DMS153 treated with DMSO at 0.1 percent for 48 hours (cell line): ENCODE results near the gene SLC47A1.
"Not testable (repeated sequence)": the region's sequence is repeated elsewhere in the genome, so short reads cannot be mapped to it uniquely, and the experiment has no call there.

Experiments used
- DNase-seq: peaks from one replicate; lab custom pipeline; 2025; ENCODE audit not compliant: unreplicated experiment; lab: John Stamatoyannopoulos, UW

SLC47A1 gene

DNA sequence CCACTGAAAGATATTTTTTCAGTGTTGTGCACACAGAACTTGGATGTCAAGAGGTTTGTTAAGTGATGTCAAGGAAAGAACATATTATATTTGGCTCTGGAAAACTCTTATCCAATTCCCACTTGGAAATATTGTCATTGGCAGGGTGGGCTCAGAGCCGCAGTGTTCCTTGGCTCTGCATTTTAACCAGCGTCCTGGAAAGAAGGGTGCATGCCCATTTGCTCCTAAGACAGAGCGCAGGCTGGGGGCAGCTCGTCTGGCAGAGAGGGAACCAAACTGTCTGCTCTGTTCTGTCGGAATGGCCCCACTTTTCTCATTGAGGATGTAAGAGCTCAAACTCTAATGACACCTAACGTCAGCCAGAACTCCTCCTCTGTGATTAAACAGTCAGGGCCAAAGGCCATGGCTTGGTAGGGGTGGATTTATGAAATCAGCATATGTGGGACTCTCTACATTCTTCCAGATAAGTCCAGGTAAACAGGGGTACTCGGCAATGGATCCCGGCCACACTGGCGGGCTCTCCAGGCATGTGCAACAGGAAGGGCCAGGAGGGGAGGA lies 18.0 kb downstream of the SLC47A1 start:
- no peak for DNase-seq

DNA sequence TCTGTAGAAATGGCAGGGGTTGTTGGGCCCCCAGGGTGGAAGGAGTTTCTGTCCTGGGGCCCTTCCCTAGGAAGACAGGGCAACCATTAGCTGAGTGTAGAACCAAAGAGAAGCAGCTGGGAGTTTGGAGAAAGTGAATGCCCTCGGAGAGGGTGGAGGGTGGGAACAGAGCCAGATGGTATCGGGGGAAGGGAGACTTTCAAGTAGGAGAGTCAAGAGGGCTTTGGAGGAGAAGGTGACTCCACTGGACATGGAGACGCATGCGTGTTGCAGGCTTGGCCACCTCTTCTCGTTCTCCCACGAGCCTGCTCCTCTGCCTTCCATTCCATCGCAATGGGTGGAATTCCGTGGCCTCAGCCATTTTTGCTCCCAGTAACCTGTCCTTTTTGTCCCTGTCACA lies 19.4 kb downstream of the SLC47A1 start:
- DNase-seq, result no peak

- DNase-seq, result no peak
These were observed 20.7 kb downstream of the SLC47A1 start for GRCh38 chr17:19554393-19554792.

GRCh38 chr17:19555746-19556145 lies 22.1 kb downstream of the SLC47A1 start:
- DNase-seq, result no peak

DNA sequence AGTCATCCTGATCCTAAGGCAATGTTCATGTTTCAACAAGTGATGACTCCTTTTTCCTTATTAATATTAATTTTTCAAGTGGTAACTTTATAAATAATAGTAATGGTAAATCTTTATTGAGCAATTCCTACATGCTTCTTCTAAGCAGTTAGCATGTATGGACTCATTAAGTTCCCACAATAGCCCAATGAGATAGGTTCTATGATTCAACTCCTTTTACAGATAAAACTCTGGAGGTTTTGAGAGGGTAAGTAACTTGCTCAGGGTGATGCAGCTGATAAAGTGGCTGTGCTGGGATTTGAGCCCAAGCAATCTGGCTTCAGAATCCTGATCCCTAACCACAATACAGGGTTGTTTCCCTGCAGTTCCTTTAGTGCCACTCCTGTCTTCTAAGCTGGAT lies 25.3 kb downstream of the SLC47A1 start:
- no peak for DNase-seq

- no peak for DNase-seq
These were observed 28.2 kb downstream of the SLC47A1 start for GRCh38 chr17:19561697-19562318.

DNA sequence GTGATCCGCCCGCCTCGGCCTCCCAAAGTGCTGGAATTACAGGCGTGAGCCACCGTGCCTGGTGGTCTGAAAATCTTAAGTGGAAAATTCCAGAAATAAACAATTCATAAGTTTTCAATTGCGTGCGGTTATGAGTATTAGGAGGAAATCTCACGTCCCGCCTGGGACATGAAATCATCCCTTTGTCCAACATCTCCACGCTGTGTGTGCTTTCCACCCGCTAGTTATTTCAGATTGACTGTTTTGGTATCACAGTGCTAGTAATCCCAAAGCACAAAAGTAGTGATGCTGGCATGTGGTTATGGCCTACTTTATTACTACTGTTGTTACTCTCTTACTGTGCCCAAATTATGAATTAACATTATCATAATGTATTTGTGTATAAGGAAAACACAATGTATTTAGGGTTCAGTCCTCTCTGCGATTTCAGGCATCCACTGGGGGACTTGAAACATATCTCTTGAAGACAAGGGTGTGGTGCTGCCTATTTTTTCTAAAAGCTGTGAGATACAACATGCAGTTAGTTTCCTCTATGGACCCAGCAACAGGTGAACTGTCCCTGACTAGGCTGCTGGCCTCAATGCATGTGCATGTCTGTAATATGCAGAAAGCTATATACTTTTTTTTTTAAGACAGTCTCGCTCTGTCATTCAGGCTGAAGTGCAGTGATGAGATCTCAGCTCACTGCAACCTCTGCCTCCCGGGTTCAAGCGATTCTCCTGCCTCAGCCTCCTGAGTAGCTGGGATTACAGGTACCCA lies 32.3 kb downstream of the SLC47A1 start:
- DNase-seq, result no peak

GRCh38 chr17:19567216-19568015 lies 33.8 kb downstream of the SLC47A1 start:
- no peak for DNase-seq

GRCh38 chr17:19568016-19568350 lies 34.3 kb downstream of the SLC47A1 start:
- no peak for DNase-seq

GRCh38 chr17:19569785-19570543 lies 36.3 kb downstream of the SLC47A1 start:
- DNase-seq, result no peak

- DNase-seq, result no peak
These were observed 36.9 kb downstream of the SLC47A1 start for GRCh38 chr17:19570544-19571062.

DNA sequence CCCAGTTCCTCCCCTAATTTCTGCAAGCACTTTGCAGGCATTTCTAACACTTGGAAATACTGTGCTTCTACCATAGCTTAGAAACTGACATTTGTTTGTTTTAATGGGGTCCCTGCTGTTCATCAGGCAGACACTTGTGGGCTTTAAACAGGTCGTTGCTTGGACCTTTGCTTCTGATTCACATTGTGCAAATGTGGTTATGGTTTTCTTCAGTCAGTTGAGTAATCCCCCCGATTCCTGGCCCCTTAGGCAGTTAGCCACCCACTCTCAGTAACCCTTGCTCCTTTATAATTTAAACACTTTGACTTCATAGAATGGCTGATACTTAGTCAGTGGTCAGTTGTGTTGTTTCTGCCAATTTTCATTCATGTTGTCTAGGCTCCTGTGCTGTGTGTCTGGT lies 39.4 kb downstream of the SLC47A1 start:
- no peak for DNase-seq

DNA sequence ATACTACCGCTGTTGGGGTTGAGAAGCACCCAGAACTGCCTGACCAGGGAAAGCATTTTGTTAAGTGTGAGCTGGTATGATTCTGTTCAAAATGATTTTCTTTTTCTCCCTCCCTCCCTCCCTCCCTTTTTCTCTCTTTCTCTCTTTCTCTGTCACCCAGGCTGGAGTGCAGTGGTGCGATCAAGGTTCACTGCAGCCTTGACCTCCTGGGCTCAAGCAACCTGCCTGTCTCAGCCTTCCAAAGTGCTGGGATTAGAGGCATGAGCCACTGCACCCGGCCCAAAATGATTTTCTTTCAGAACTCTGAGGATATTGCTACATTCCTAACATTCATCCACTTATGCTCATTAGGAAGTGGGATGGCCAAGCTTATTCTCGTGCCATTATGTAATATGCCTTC lies 41.3 kb downstream of the SLC47A1 start:
- DNase-seq, result no peak

GRCh38 chr17:19578545-19578944 lies 44.9 kb downstream of the SLC47A1 start:
- DNase-seq, result no peak

- no peak for DNase-seq
These were observed 45.6 kb downstream of the SLC47A1 start for GRCh38 chr17:19579192-19579761.

GRCh38 chr17:19579867-19580565 lies 46.4 kb downstream of the SLC47A1 start:
- DNase-seq, result no peak

DNA sequence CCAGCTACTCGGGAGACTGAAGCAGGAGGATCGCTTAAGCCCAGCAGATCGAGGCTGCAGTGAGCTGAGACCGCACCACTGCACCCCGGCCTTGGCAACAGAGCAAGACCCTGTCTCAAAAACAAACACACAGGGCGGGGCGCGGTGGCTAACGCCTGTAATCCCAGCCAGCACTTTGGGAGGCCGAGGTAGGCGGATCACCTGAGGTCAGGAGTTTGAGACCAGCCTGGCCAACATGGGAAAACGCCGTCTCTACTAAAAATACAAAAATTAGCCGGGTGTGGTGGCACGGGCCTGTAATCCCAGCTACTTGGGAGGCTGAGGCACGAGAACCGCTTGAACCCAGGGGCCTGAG lies 46.9 kb downstream of the SLC47A1 start:
- not testable (repeated sequence) for DNase-seq

DNA sequence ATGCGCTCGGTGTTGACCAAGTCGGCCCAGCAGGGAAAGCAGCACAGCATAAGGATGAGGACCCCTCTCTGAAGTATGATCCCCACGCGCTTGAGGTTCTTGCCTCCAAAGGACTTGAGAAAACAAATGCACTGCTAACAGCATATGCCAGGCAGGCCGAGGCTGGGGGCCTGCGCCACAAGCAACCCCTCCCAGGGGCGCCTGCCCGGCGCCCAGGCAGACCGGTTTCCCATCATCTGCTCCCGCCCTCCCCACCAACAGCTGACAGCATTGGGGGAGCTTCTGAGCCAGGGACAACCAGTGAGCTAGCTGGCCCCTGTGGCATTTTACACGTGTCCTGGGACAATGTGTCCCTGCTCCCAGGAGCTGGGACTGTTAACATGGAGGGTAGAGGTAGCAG lies 48.5 kb downstream of the SLC47A1 start:
- not testable (repeated sequence) for DNase-seq

GRCh38 chr17:19583871-19584270 lies 50.2 kb downstream of the SLC47A1 start:
- DNase-seq, result no peak

DNA sequence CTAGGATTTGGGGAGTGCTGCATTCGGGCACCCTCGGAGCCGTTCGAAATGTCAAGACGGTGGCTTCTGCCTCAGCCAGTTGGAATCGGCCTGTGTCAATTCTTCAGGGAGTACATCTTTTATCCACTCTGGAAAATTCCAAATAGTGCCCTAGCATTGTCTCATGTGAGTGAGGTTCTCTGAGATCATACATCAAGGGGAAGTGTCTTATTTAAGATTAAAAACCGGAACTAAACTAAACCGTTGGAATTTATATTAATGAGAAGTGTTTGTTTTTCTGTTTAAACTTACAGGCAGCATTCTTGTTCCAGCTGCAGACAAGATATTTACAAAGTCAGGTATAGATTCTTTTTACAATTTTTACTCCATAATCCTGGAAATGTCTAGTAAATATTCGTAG lies 56.8 kb downstream of the SLC47A1 start:
- no peak for DNase-seq
